GM12878 (cell line): ENCODE measurements around the gene FMNL2.

ENCODE experiments used
- TBL1XR1 ChIP-seq: IDR thresholded peaks from 2 replicates; pipeline ENCODE4 v1.6.1; 2012; ENCODE audit warnings: low read depth, low read length, improper control_type of control experiment
- TF ChIP-seq, protein P1 (sequence below): IDR thresholded peaks from 2 replicates; pipeline ENCODE4 v1.6.1; 2011; ENCODE audit warnings: low read depth, mild to moderate bottlenecking, low read length, moderate library complexity, borderline replicate concordance; ENCODE audit errors: extremely low read depth

DNA sequence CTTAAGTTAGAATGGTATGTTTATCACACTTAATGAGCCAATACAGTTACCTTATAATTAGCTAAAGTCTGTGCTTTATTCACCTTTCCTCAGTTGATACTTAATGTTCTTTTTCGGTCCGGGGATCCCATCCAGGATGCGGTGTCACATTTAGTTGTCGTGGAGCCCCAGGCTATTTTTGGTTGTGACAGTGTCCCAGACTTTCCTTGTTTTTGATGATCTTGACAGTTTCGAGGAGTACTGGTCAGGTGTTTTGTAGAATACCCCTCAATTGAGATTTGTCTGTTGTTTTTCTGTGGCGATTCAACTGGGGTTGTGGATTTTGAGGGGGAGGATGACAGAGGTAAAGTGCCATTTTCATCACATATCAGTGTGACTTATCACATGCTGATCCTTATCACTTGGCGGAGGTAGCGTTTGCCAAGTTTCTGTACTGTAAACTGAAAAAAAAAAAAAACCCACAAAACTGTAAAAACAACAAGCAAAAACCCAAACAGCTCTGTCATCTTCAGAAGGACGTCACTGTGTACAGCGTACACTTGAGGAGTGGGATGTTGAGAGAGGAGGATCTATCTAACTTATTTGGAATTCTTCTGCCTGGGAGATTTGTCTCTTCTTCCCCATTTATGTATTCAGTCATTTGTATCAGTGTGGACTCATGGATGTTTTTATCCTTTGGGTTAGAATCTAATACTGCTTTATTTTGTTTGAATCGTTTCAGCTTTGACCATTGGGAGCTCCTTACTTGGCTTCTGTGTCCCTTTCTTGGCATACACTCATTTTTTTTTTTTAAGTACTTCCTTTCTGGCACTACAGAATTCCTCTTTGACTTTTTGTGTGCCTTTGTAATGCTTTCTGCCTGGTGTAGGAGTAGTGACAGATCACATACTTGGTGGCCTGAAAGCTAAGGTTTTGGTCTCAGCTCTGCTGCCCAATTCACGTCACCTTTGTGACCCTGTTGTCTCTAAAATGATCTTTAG lies 68.1 kb downstream of the FMNL2 start:
- no peak for TF ChIP-seq TBL1XR1
- TF ChIP-seq, protein P1, sequence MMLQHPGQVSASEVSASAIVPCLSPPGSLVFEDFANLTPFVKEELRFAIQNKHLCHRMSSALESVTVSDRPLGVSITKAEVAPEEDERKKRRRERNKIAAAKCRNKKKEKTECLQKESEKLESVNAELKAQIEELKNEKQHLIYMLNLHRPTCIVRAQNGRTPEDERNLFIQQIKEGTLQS = no peak
